Activated T-helper 2 cell treated with anti-CD3 and anti-CD28 coated beads, Interferon-gamma antibody, Interleukin-2, Interleukin-4, amounts not matched to agents 10 μg/mL and 5 μg/mL and 100 μg/mL, durations not matched to agents 14 hours and 24 hours and 36 hours (primary cell): ENCODE results near the gene WNT11. TPM values are rescaled to one million over a fixed set of nuclear protein-coding genes. Genes with fewer than 3 reads are reported as not detected.

Experiments used
- DNase-seq: peaks from one replicate; pipeline ENCODE4 v3.0.0; 2021; ENCODE audit warnings: low spot score
- H3K27ac Mint-ChIP-seq: one replicate; pipeline ENCODE4 v1.8.0; 2021; ENCODE audit warnings: mixed read lengths
- H3K27me3 Mint-ChIP-seq: one replicate; pipeline ENCODE4 v1.8.0; 2021; ENCODE audit warnings: low read depth, mixed read lengths
- H3K36me3 Mint-ChIP-seq: one replicate; pipeline ENCODE4 v1.8.0; 2021; ENCODE audit warnings: low read depth, mixed read lengths
- H3K4me1 Mint-ChIP-seq: one replicate; pipeline ENCODE4 v1.8.0; 2021; ENCODE audit warnings: low read depth, mixed read lengths
- H3K4me3 Mint-ChIP-seq: one replicate; pipeline ENCODE4 v1.8.0; 2021; ENCODE audit warnings: low read depth, mild to moderate bottlenecking, moderate library complexity, mixed read lengths
- H3K9me3 Mint-ChIP-seq: one replicate; pipeline ENCODE4 v1.8.0; 2021; ENCODE audit warnings: mixed read lengths
- intact Hi-C: fragments of 100-400 bp; cut with micrococcal nuclease; formaldehyde crosslinking; loops from one replicate; pipeline ENCODE4 v1.15.1; 2023
- total RNA-seq: library from RNA; stranded (reverse); gene quantifications from 2 replicates; pipeline ENCODE4 v1.2.3, GENCODE V29; 2022

WNT11 gene
- 0.91 TPM in 1 of 2 replicates, not detected in the other for total RNA-seq

GRCh38 chr11:76206327-76207081, at the start of gene WNT11:
Gene WNT11 (minus strand): TSS chr11:76206502. CDS start chr11:76206407, 95 bp downstream.
- Mint-ChIP-seq H3K4me3 (peak within 1 kb of the TSS; percentile 76), H3K27ac (no peak within 1 kb of the TSS), H3K27me3 (peaks cover 45% of the 10 kb centered on the region), H3K9me3 (no peaks in the 10 kb centered on the region), H3K36me3 (no peaks in the 10 kb centered on the region), H3K4me1 (peaks cover 9% of the 10 kb centered on the region)
- intact Hi-C loops, result loop anchor here (1.0 to 5.0 kb wide), 6 partner anchors 26 to 476 kb away; partner anchors contain the start of genes GVQW3 and THAP12
- peak; percentile 29 for DNase-seq

GRCh38 chr11:76253416-76253815, 47.1 kb upstream of the WNT11 start:
- H3K4me3 Mint-ChIP-seq, result no peak overlapping the region
- no peaks in the 10 kb centered on the region for H3K4me1 Mint-ChIP-seq
- no peaks in the 10 kb centered on the region for H3K36me3 Mint-ChIP-seq
- intact Hi-C loops, result no loop called here
- H3K27me3 Mint-ChIP-seq, result peaks cover 2% of the 10 kb centered on the region
- DNase-seq, result no peak
- no peak overlapping the region for H3K27ac Mint-ChIP-seq
- no peaks in the 10 kb centered on the region for H3K9me3 Mint-ChIP-seq

GRCh38 chr11:76252631-76253070, 46.3 kb upstream of the WNT11 start:
- intact Hi-C loops, result no loop called here
- H3K4me3 Mint-ChIP-seq, result no peak overlapping the region
- DNase-seq, result no peak
- H3K27me3 Mint-ChIP-seq, result peaks cover 3% of the 10 kb centered on the region
- no peak overlapping the region for H3K27ac Mint-ChIP-seq
- no peaks in the 10 kb centered on the region for H3K36me3 Mint-ChIP-seq
- no peaks in the 10 kb centered on the region for H3K4me1 Mint-ChIP-seq
- no peaks in the 10 kb centered on the region for H3K9me3 Mint-ChIP-seq

- H3K27ac Mint-ChIP-seq, result no peak overlapping the region
- no peak overlapping the region for H3K4me3 Mint-ChIP-seq
- H3K36me3 Mint-ChIP-seq, result no peaks in the 10 kb centered on the region
- H3K9me3 Mint-ChIP-seq, result no peaks in the 10 kb centered on the region
- H3K27me3 Mint-ChIP-seq, result peaks cover 3% of the 10 kb centered on the region
- intact Hi-C loops, result no loop called here
- DNase-seq, result no peak
- H3K4me1 Mint-ChIP-seq, result no peaks in the 10 kb centered on the region
Measured at GRCh38 chr11:76251576-76251975, 45.3 kb upstream of the WNT11 start.

- Mint-ChIP-seq H3K36me3 (no peaks in the 10 kb centered on the region), H3K27ac (no peak overlapping the region), H3K4me1 (no peaks in the 10 kb centered on the region), H3K27me3 (peaks cover 3% of the 10 kb centered on the region), H3K9me3 (no peaks in the 10 kb centered on the region), H3K4me3 (no peak overlapping the region)
- intact Hi-C loops, result no loop called here
- DNase-seq, result no peak
Measured at GRCh38 chr11:76251226-76251575, 44.9 kb upstream of the WNT11 start.

GRCh38 chr11:76250520-76251225, 44.4 kb upstream of the WNT11 start:
- intact Hi-C loops, result no loop called here
- no peak overlapping the region for H3K27ac Mint-ChIP-seq
- H3K9me3 Mint-ChIP-seq, result no peaks in the 10 kb centered on the region
- H3K27me3 Mint-ChIP-seq, result peaks cover 3% of the 10 kb centered on the region
- H3K4me1 Mint-ChIP-seq, result no peaks in the 10 kb centered on the region
- no peaks in the 10 kb centered on the region for H3K36me3 Mint-ChIP-seq
- no peak overlapping the region for H3K4me3 Mint-ChIP-seq
- DNase-seq, result no peak

- Mint-ChIP-seq H3K9me3 (no peaks in the 10 kb centered on the region), H3K27ac (no peak overlapping the region), H3K36me3 (no peaks in the 10 kb centered on the region), H3K27me3 (peaks cover 8% of the 10 kb centered on the region), H3K4me1 (no peaks in the 10 kb centered on the region), H3K4me3 (no peak overlapping the region)
- DNase-seq, result no peak
- intact Hi-C loops, result no loop called here
Measured at GRCh38 chr11:76249195-76249741, 43.0 kb upstream of the WNT11 start.

GRCh38 chr11:76248210-76248609, 41.9 kb upstream of the WNT11 start:
- Mint-ChIP-seq H3K36me3 (no peaks in the 10 kb centered on the region), H3K27me3 (peaks cover 10% of the 10 kb centered on the region), H3K9me3 (no peaks in the 10 kb centered on the region), H3K4me3 (no peak overlapping the region), H3K27ac (no peak overlapping the region), H3K4me1 (no peaks in the 10 kb centered on the region)
- DNase-seq, result no peak
- intact Hi-C loops, result no loop called here

GRCh38 chr11:76247091-76247490, 40.8 kb upstream of the WNT11 start:
- Mint-ChIP-seq H3K9me3 (no peaks in the 10 kb centered on the region), H3K36me3 (no peaks in the 10 kb centered on the region), H3K4me1 (no peaks in the 10 kb centered on the region), H3K4me3 (no peak overlapping the region), H3K27ac (no peak overlapping the region), H3K27me3 (peaks cover 8% of the 10 kb centered on the region)
- DNase-seq, result no peak
- intact Hi-C loops, result no loop called here

- no peak overlapping the region for H3K4me3 Mint-ChIP-seq
- no peaks in the 10 kb centered on the region for H3K4me1 Mint-ChIP-seq
- no peak for DNase-seq
- H3K27me3 Mint-ChIP-seq, result peaks cover 8% of the 10 kb centered on the region
- H3K36me3 Mint-ChIP-seq, result no peaks in the 10 kb centered on the region
- H3K9me3 Mint-ChIP-seq, result no peaks in the 10 kb centered on the region
- intact Hi-C loops, result no loop called here
- no peak overlapping the region for H3K27ac Mint-ChIP-seq
Measured at GRCh38 chr11:76246271-76246933, 40.1 kb upstream of the WNT11 start.

- Mint-ChIP-seq H3K36me3 (no peaks in the 10 kb centered on the region), H3K27me3 (peaks cover 10% of the 10 kb centered on the region), H3K4me1 (no peaks in the 10 kb centered on the region), H3K9me3 (no peaks in the 10 kb centered on the region), H3K4me3 (no peak overlapping the region), H3K27ac (no peak overlapping the region)
- DNase-seq, result no peak
- intact Hi-C loops, result no loop called here
Measured at GRCh38 chr11:76245720-76246119, 39.4 kb upstream of the WNT11 start.

- Mint-ChIP-seq H3K36me3 (no peaks in the 10 kb centered on the region), H3K4me1 (no peaks in the 10 kb centered on the region), H3K9me3 (no peaks in the 10 kb centered on the region), H3K27ac (no peak overlapping the region), H3K4me3 (no peak overlapping the region), H3K27me3 (peaks cover 12% of the 10 kb centered on the region)
- intact Hi-C loops, result no loop called here
- DNase-seq, result no peak
Measured at GRCh38 chr11:76244316-76244851, 38.1 kb upstream of the WNT11 start.
